Endometrial microvascular endothelial cells (primary cell): ENCODE data around the gene CHPF. TPM values are rescaled to one million over a fixed set of nuclear protein-coding genes. Genes with fewer than 3 reads are reported as not detected.

Experiments used
- in situ Hi-C: cut with HindIII; loops from 2 replicates; pipeline ENCODE4 v1.10.0; 2017; ENCODE audit warnings: low sequenced_read_pairs, low pct_unique_long_range_greater_than_20kb; ENCODE audit errors: inconsistent ontology term
- total RNA-seq: library from RNA; depleted of rRNA; stranded (reverse); fragments of >200 nt; gene quantifications from one replicate; pipeline ENCODE4 v1.2.3, GENCODE V29; 2015; ENCODE audit errors: inconsistent ontology term

Gene CHPF
- total RNA-seq, 1 donor from 2014 or later: 3.4 TPM

GRCh38 chr2:219506153-219506801 is 37.3 kb downstream of the CHPF start:
- in situ Hi-C loops: no loop called here

GRCh38 chr2:219505585-219505984 is 38.0 kb downstream of the CHPF start:
- in situ Hi-C loops: no loop called here

- in situ Hi-C loops: no loop called here
Measured at GRCh38 chr2:219502618-219503017, 41.0 kb downstream of the CHPF start.

GRCh38 chr2:219501849-219502248 is 41.8 kb downstream of the CHPF start:
- in situ Hi-C loops: no loop called here

GRCh38 chr2:219500135-219500534 is 43.5 kb downstream of the CHPF start:
- in situ Hi-C loops: no loop called here

GRCh38 chr2:219499555-219499954 is 44.1 kb downstream of the CHPF start:
- in situ Hi-C loops: no loop called here

- in situ Hi-C loops: no loop called here
Measured at GRCh38 chr2:219499058-219499307, 44.6 kb downstream of the CHPF start.

- in situ Hi-C loops: no loop called here
Measured at GRCh38 chr2:219498280-219499057, 45.1 kb downstream of the CHPF start, which contains the start of gene GMPPA. GMPPA (plus strand) TSS chr2:219498891; CDS start chr2:219499976, 1,085 bp downstream.

- in situ Hi-C loops: no loop called here
Measured at GRCh38 chr2:219497495-219498279, 45.9 kb downstream of the CHPF start.

- in situ Hi-C loops: no loop called here
Measured at GRCh38 chr2:219496825-219497494, 46.6 kb downstream of the CHPF start.

GRCh38 chr2:219496247-219496824 is 47.3 kb downstream of the CHPF start:
- in situ Hi-C loops: no loop called here

- in situ Hi-C loops: no loop called here
Measured at GRCh38 chr2:219495531-219496122, 48.0 kb downstream of the CHPF start.

- in situ Hi-C loops: no loop called here
Measured at GRCh38 chr2:219494952-219495530, 48.6 kb downstream of the CHPF start.

- in situ Hi-C loops: no loop called here
Measured at GRCh38 chr2:219493086-219493485, 50.5 kb downstream of the CHPF start.

GRCh38 chr2:219492575-219492974 is 51.0 kb downstream of the CHPF start:
- in situ Hi-C loops: no loop called here

GRCh38 chr2:219491278-219491963 is 52.2 kb downstream of the CHPF start:
- in situ Hi-C loops: no loop called here

GRCh38 chr2:219490600-219491130 is 52.9 kb downstream of the CHPF start:
- in situ Hi-C loops: no loop called here

- in situ Hi-C loops: no loop called here
Measured at GRCh38 chr2:219490186-219490585, 53.4 kb downstream of the CHPF start.
